HG02885 (cell line): Measurements from ENCODE around the gene PPIF.

Source experiments
- ATAC-seq: cut with Tn5 transposase; IDR thresholded peaks from one replicate; pipeline ENCODE4 v1.9.1; 2021; ENCODE audit warnings: mild to moderate bottlenecking; ENCODE audit not compliant: unreplicated experiment, poor library complexity

PPIF gene

DNA sequence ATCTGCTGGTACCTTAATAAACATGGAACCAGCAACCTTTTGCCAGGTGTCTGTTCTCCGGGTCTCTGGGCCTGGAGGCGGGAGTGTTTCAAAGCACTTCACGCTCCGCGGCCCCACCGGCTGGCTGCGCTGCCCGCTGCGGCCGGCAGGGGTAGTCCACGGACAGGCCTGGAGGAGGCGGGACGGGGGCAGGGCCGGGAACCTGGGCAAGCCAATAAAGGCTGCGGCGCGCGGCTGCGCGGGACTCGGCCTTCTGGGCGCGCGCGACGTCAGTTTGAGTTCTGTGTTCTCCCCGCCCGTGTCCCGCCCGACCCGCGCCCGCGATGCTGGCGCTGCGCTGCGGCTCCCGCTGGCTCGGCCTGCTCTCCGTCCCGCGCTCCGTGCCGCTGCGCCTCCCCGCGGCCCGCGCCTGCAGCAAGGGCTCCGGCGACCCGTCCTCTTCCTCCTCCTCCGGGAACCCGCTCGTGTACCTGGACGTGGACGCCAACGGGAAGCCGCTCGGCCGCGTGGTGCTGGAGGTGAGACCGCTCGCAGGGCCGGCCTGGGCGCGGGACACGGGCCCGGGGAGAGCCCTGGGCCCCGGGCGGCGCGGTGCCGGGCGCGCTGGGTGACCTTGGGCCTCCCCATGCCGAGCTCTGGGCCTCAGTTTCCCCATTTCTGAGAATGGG lies at the start of gene PPIF:
Gene PPIF, plus strand, starts transcription at position 244 of the 668 bp plus-strand sequence. Its CDS starts 80 bp downstream, at position 324.
- peak; percentile 84 for ATAC-seq

DNA sequence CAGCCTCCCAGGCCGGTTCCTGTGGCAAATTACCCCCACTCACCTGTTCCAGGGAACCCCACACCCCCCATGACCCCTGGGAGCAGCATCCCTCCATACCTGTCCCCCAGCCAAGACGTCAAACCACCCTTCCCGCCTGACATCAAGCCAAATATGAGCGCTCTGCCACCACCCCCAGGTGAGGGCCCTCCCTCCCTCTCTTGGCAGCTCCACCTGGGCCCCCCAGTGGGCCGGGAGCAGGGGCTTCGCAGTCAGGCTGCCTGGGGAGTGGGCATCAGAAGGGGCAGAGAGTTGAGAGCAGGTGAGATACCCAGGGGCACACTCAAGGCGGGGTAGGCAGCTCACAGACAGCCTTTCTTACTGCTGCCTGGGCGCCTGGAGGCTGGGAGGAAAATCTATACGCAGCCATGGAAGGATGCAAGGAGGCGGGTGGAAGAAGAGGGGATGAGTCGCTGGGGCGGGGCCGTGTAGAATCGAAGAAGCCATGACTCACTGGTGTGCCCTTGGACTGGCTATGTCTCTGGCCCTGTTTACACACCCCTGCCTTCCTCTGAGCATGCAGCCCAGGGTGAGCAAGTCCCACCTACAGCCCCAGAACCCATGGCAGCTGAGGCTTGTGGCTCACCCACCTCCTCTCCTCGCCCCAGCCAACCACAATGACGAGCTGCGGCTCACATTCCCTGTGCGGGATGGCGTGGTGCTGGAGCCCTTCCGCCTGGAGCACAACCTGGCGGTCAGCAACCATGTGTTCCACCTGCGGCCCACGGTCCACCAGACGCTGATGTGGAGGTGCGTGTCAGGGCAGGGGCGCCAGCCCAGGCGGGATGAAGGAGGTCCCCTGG lies 48.6 kb upstream of the PPIF start:
- ATAC-seq: no peak

DNA sequence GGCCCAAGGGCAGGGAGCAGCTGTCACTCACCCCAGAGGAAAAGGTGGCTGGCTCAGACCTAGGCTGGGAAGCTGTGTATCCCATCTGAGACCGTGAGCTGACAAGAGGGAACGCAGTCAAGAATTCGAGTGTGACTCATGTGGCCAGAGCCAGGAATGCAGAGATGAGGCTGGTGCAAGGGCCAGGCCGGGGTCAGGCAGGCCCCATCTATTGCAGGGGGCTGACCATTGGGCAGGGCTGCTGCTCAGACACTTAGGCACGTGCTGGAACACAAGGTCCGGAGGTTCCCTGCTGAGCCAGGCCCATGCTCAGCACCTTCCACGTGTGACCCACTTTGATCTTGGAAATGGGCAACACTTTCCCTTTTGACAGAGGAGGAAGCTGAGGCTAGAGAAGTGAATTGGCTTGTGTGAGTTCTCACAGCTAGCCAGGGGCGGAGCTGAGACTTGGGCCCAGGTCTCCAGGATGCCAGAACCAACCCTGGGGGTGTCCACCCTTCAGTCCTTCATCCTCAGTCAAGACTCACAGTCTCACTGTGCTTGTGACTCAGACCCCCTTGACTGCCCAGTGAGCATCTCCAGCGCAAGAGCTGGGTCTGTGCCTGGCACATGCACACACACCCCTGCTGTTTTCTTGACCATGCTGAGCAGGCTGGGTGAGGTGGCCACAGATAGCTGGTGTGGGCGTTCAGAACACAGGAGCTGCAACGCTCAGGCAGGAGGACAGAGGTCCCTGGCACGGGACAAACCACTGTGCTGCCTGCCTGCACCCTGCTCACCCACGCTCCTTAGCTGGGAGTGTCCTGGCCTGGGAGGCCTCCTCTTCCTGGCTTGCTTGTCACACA lies 47.6 kb upstream of the PPIF start:
- no peak for ATAC-seq

DNA sequence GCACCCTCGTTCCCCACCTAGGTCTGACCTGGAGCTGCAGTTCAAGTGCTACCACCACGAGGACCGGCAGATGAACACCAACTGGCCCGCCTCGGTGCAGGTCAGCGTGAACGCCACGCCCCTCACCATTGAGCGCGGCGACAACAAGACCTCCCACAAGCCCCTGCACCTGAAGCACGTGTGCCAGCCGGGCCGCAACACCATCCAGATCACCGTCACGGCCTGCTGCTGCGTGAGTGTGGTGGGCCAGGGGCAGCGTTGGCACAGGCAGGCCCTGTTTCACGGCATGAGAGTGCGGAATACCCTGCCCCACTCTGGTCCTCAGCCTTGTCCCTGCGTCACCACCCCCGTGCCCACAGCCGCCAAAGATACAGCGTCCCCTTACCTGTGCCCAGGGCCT lies 46.6 kb upstream of the PPIF start:
- no peak for ATAC-seq

DNA sequence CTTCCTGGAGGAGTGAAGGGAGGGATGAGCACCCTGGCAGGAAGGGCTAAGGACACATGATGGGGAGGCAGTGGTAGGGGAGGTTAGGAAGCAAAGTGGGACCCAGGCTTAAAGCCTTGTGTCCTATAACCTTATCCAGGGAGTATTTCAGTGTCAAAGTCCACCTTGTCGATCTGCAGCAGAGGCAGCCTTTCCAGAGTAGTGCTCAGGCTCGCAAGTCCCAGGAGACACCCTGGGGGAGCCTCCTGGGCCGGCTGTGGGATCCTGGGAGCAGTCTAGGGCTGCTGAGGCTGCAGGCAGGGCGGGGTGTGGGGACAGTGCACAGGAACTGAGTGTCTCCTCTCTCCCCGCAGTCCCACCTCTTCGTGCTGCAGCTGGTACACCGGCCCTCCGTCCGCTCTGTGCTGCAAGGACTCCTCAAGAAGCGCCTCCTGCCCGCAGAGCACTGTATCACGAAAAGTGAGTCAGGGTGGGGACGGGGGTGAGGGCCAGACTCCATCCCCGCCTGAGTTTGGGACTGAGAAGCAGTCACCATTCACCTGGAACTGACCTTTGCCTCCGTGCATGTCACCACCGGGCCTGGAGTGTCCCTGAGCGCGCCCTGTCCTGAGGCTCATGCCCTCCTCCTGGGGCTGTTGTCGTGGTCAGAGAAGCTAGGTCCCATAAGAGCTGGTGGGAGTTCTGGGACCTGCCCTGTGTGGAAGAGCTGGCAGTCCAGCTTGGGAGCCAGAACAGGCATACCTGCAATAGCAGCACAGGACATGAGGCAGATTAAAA lies 45.3 kb upstream of the PPIF start:
- no peak for ATAC-seq

DNA sequence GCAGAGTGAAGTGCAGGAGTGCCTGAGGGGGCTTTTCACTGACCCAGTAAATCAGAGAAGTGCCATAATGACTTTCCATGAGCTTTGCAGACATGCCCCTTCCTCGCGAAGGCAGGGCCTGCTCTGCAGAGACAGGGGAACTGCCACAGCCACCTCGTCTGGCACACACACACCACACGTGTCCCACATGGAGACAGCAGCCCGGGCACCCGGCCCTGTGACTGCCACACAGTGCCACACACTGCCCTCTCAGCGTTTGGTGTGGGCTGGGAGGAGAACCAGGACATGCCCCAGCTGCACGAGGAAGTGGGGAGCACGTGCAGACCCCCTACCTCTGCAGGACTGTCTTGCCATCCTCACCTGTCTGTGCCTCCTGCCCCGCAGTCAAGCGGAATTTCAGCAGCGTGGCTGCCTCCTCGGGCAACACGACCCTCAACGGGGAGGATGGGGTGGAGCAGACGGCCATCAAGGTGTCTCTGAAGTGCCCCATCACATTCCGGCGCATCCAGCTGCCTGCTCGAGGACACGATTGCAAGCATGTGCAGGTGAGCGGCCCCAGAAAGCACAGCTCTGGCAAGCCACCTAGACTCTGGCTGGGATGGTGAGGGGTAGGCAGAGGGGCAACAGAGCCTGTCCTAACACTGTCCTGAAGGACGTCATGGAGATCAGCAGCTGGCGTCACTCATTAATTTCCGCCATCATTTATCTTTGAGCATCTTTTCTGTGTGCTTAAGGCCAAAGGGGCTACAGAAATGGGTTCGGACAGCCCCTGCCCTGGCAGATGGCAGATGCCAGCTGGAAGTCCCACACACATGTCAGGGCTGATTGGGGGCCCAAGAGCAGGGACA lies 43.4 kb upstream of the PPIF start:
- no peak for ATAC-seq

DNA sequence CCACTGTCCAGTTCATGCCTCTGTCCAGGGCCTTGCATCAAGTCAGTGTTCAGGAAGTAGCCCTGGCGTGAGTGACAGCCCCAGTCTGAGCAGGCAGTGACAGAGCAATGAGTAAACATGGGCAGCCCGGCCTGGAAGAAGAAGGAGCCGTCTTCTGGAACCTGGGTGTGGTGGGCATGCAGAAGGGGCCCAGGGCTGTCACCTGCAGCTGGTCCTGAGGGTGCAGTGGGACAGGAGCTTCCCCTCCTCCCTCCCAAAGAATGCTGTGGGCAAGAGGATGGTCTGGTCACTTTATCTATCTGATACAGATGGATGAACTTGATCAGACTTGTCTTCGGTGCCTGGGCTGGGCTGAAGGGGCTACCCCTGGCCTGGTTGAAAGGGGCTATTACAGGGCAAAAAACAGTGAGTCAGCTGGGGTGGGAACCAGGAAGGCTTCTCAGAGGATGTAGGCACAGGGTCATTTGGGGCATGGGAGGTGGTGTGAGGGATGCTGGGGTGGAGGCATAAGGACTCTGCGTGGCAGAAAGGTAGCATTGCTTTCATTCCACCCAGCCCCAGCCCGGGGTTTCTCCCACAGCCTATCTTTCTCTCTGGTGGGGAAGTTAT lies 42.7 kb upstream of the PPIF start:
- ATAC-seq: no peak

DNA sequence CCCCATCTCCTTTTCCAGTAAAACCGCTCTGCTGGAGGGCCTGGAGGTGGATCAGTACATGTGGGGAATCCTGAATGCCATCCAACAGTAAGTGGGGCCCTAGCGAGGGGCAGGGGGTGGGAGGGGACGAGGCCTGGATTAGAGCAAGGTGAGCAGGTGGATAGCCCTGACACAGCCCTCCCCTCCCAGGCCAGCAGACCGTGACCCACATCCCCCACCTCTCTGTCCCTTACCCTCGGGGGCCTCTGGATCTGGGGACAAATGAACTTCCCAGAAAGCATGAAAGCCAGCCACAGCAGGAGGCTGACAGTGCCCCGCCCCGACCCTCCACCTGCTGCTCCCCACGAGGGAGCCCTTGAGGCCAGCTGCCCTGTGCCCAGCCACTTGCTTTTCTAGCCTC lies 41.8 kb upstream of the PPIF start:
- ATAC-seq: no peak

DNA sequence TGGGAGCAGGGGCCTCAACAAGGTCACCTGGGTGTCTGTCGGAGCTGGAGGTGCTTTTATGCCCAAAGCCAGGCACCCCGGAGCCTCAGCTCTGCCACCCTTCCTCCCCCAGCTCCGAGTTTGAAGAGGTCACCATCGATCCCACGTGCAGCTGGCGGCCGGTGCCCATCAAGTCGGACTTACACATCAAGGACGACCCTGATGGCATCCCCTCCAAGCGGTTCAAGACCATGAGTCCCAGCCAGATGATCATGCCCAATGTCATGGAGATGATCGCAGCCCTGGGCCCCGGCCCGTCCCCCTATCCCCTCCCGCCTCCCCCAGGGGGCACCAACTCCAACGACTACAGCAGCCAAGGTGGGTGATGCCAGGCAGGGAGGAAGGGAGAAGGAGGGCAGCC lies 41.3 kb upstream of the PPIF start:
- no peak for ATAC-seq

DNA sequence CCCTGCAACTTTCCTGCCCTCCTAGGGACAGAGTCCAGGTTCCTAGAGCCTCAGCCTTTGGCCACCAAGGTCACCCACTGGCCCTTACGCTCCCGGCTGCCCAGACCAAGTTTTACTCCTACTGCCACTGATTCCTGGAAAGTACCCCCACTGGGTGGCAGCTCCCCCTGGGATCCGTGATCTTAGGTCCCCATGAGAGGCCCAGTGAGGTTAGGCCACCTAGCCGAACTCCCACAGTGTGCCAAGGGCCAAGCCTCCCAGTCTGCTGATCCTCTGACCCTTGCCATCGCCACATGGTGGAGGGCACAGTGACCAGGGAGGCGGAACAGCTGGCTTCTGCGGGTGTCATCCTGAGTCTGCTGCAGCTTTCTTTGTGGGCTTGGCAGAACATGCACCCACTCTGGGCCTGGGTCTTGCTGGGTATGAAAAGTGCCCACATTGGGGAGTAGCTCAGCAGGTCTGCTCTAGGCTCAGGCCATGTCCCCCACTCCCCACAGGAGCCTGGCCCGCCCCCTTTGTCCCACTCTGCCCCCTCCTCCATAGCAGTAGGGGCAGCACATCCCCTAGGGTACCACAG lies 40.5 kb upstream of the PPIF start:
- ATAC-seq: no peak

DNA sequence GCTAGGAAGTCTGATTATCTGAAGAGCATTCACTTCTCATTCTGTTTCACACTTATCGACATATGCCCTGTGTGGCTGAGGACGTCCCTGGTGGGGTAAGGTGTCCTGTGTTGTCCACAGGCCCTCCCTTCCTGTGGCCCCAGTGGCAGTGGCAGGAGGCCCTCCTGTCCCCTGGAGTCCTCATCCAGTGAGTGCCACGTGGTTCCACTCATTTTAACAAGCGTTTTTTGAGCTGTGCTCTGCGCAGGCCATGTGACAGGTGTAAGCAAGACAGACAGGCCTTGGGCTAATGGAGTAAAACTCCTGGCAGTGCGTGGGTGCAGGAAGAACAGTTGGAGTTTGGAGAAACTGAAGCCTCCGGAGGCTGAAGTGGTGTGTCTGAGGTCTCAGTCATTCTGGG lies 39.3 kb upstream of the PPIF start:
- ATAC-seq: no peak

DNA sequence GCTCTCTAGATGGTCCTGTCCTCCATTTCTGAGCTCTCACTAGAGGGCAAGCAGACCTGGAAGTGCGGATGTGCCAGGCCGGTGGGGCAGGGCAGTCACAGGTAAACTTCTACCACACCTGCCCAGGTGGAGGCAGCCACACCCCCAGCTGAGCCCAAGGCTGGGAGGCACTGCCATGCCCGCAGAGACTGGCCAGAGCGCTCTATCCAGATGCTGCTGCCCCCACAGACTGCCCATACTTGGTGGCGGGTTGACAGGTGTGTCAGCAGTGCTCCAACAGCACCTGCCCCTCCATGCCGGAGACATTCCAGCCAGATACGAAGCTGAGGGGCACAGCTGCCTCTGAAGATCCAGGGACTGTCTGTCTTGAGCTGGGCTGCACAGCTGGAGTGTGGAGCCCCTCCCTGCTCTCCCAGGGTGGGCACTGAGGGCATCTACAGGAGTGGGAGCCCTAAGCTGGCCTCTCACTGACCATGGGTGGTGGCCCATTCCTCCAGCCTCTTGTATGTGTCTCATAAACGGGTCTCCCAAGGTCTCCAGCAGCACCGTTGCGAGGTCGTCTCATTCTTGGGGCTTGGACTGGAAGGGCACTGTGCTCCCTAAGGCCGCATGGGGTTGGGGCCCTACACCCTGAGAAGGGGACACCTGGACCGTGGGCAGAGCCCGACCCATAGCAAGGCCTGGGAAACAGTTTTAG lies 38.2 kb upstream of the PPIF start:
- no peak for ATAC-seq

DNA sequence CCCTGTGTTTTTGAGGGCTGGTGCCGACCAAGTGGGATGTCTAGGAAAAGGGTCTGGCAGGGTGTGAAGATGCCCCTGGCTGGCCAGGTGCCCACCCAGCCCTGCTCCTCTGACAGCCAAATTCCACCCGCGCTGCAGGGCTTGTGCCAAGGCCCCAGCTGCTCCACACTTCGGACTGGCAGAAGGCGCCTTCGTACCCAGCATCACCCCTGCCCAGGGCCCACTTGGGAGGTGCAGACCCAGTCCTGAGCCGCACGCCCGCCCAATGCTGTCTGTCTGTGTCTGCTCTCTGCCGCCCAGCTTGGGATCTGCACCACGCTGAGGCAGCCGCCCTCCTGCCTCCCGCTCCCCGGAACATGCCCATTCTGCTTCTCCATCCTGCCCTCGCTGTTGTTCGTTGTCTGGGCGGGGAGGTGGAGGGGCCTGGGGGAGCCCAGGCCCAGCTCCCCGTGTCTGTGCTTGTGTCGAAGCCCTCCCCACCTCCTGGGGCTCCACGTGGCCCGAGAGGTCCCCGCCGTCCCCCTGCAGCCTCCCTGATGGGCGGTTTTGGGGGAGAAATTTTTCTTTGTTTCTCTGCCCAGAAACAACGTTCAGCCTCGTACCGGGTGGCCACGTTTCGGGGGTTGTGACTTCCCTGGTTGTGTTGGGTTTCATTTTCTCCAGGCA lies 36.9 kb upstream of the PPIF start:
- no peak for ATAC-seq

DNA sequence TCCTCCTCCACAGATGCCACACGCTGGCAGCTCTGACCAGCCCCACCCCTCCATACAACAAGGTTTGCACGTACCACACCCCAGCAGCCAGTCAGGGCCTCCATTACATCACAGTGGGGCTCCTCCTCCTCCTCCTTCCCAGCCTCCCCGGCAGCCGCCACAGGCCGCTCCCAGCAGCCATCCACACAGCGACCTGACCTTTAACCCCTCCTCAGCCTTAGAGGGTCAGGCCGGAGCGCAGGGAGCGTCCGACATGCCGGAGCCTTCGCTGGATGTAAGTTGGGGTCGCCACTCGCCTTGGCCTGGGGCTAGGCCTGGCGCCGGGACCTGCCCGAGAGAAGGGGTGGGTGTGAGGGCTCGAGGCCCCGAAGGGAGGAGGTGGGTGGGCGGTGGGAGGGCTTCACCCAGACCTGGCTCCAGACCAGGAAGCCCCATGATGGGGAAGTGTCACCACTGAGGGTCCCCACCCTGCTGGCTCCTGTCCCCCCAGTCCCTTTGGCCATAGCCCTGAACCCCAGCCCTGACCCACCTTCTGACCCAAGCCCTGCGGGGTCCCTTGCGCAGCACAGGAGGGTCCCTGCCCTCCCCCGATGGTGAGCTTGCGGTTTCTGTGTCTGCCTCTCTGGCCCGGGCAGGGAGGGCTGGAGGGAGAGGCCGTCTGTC lies 36.2 kb upstream of the PPIF start:
- no peak for ATAC-seq

DNA sequence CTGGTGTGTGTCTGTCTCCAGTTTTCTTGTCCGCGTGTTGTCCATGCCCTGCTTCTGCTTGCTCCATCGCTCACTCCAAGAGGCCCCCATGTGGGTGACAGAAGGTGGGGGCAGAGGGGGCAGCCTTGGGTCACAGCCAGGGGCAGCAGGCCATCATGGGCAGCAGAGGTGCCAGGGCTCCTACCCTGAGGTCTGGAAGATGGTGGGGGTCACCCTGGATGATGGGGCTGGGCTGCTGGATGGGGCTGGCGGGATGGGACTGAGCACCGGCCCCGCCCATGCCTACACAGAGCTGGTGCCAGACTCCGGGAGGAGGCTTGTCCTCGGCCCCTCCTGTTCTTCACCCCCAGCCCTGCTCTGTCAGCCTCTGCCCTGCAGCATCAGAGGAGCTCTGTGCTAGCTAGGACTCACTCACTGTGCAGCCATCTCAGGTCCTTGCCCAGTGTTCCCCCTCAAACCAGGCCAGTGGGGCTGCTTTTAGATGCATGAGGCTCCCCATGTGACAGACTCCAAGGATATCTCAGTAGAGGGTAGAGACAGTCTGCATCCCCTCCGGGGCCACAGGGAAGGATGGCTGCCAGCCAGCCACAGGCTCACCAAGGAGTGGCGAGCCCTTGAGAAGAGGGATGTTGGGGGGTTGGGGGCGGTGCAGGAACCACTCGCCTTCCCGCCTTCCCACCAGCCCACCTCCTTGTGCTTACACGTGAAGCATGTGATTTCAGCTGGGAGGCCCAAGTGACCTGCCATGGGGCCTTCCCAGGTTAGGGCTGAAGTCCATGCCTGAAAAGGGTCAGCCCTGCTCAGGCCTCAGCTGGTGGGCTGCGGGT lies 35.5 kb upstream of the PPIF start:
- no peak for ATAC-seq

DNA sequence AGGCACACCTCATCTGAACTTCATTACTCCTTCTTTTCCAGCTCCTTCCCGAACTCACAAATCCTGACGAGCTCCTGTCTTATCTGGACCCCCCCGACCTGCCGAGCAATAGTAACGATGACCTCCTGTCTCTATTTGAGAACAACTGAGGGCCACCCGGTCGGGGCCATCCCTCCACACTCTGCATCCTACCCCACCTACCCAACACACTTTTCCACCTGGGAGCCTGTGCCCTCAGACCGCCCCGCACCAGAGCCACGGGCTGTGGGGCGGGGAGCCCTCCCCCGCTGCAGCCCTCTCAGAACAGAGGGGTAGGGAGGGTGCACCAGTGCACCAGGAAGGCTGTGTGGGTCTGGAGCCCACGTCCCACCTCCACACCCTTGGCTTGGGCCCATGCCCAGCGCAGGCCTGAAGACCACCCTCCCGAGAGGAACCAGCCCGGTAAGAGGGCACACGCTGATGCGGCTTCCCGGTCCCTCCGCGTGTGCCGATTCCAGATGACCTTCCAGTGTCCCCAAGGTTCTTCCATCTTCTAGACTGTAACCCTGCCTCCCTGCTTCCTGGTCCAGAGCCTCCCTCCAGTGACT lies 34.6 kb upstream of the PPIF start:
- no peak for ATAC-seq
